Activated T-cell treated with anti-CD3 and anti-CD28 coated beads, Interleukin-2, amount 50 U/mL, for 1 hour (primary cell): ENCODE results near the gene MICAL2.

Experiments used
- DNase-seq: peaks from one replicate; pipeline ENCODE4 v3.0.0-alpha.2; 2020

MICAL2 gene

GRCh38 chr11:12214751-12215150 lies 104.4 kb downstream of the MICAL2 start:
- no peak for DNase-seq

GRCh38 chr11:12215181-12215593 lies 104.8 kb downstream of the MICAL2 start:
- no peak for DNase-seq

GRCh38 chr11:12216041-12216451 lies 105.7 kb downstream of the MICAL2 start:
- no peak for DNase-seq

- no peak for DNase-seq
Observed at GRCh38 chr11:12216671-12217374, 106.4 kb downstream of the MICAL2 start.

GRCh38 chr11:12217879-12218278 lies 107.5 kb downstream of the MICAL2 start:
- DNase-seq: no peak

GRCh38 chr11:12218909-12219308 lies 108.5 kb downstream of the MICAL2 start:
- no peak for DNase-seq

GRCh38 chr11:12219757-12220156 lies 109.4 kb downstream of the MICAL2 start:
- DNase-seq: no peak

- no peak for DNase-seq
Observed at GRCh38 chr11:12220305-12220704, 109.9 kb downstream of the MICAL2 start.

GRCh38 chr11:12221051-12221535 lies 110.7 kb downstream of the MICAL2 start:
- DNase-seq: no peak

GRCh38 chr11:12222055-12222792 lies 111.8 kb downstream of the MICAL2 start:
- no peak for DNase-seq

GRCh38 chr11:12223771-12224536 lies 113.6 kb downstream of the MICAL2 start:
- DNase-seq: no peak

GRCh38 chr11:12224537-12224893 lies 114.1 kb downstream of the MICAL2 start:
- DNase-seq: peak; percentile 80

GRCh38 chr11:12225046-12225739 lies 114.8 kb downstream of the MICAL2 start:
- DNase-seq: no peak

- DNase-seq: no peak
Observed at GRCh38 chr11:12226093-12226492, 115.7 kb downstream of the MICAL2 start.

GRCh38 chr11:12229450-12230229 lies 119.2 kb downstream of the MICAL2 start:
- DNase-seq: no peak

- no peak for DNase-seq
Observed at GRCh38 chr11:12232160-12232559, 121.8 kb downstream of the MICAL2 start.

- no peak for DNase-seq
Observed at GRCh38 chr11:12232817-12233601, 122.6 kb downstream of the MICAL2 start.

- DNase-seq: no peak
Observed at GRCh38 chr11:12233602-12233925, 123.2 kb downstream of the MICAL2 start.

- no peak for DNase-seq
Observed at GRCh38 chr11:12234221-12234620, 123.8 kb downstream of the MICAL2 start.

GRCh38 chr11:12235080-12235479 lies 124.7 kb downstream of the MICAL2 start:
- no peak for DNase-seq

- DNase-seq: no peak
Observed at GRCh38 chr11:12235553-12235946, 125.2 kb downstream of the MICAL2 start.
